Caco-2 (cell line): Measurements from ENCODE around the gene PARVG. TPM values are rescaled to one million over a fixed set of nuclear protein-coding genes. Genes with fewer than 3 reads are reported as not detected.

Source experiments
- BruUV-seq: library from RNA; stranded (reverse); fragments of 400-500 nt; replicated peaks from 2 replicates; lab custom pipeline; 2021; lab: Mats Ljungman, UMichigan
- CTCF ChIA-PET: fragments of 300-600 bp; sonication (Branson Sonifier 250); formaldehyde crosslinking; loops from one replicate; lab custom pipeline; 2022; ENCODE audit warnings: antibody characterized with exemption; lab: Charles Lee
- POLR2A ChIA-PET: fragments of 300-600 bp; sonication (Branson Sonifier 250); formaldehyde crosslinking; loops from one replicate; lab custom pipeline; 2022; ENCODE audit warnings: antibody characterized with exemption; lab: Charles Lee
- DNase-seq, 2 experiments: peaks; one replicate each; pipeline versions ENCODE4 v3.0.0 to v3.0.0-alpha.2; 2020 to 2022
- H3K27me3 ChIP-seq: replicated peaks from 2 replicates; pipeline ENCODE4 v1.6.0; 2011; ENCODE audit warnings: low read length; ENCODE audit not compliant: control insufficient read depth, insufficient read depth
- H3K36me3 ChIP-seq: 2 replicates; pipeline ENCODE4 v1.5.1; 2011; ENCODE audit warnings: low read length; ENCODE audit not compliant: control insufficient read depth, insufficient read depth
- H3K4me1 ChIP-seq: fragments of 250-450 bp; sonication (Bioruptor Pico); 2 replicates; pipeline ENCODE4 v1.5.1; 2020; ENCODE audit warnings: mild to moderate bottlenecking
- H3K4me3 ChIP-seq: 2 replicates; pipeline ENCODE4 v1.5.1; 2011; ENCODE audit warnings: low read depth, mild to moderate bottlenecking, control low read depth, low read length
- H3K9me3 ChIP-seq: fragments of 250-450 bp; sonication (Bioruptor Pico); 2 replicates; pipeline ENCODE4 v1.5.1; 2020; ENCODE audit warnings: mild to moderate bottlenecking, moderate library complexity
- H3K27ac Mint-ChIP-seq: one replicate; pipeline ENCODE4 v1.8.0; 2022; ENCODE audit warnings: mixed read lengths; ENCODE audit not compliant: unreplicated experiment
- H3K27me3 Mint-ChIP-seq: one replicate; pipeline ENCODE4 v1.8.0; 2022; ENCODE audit warnings: mixed read lengths; ENCODE audit not compliant: insufficient read depth, unreplicated experiment
- H3K36me3 Mint-ChIP-seq: one replicate; pipeline ENCODE4 v1.8.0; 2022; ENCODE audit warnings: mild to moderate bottlenecking, mixed read lengths; ENCODE audit not compliant: insufficient read depth, unreplicated experiment
- H3K4me1 Mint-ChIP-seq: one replicate; pipeline ENCODE4 v1.8.0; 2022; ENCODE audit warnings: low read depth, mixed read lengths; ENCODE audit not compliant: unreplicated experiment
- H3K4me3 Mint-ChIP-seq: one replicate; pipeline ENCODE4 v1.8.0; 2022; ENCODE audit warnings: mild to moderate bottlenecking, moderate library complexity, mixed read lengths; ENCODE audit not compliant: unreplicated experiment
- H3K9me3 Mint-ChIP-seq: one replicate; pipeline ENCODE4 v1.8.0; 2022; ENCODE audit warnings: mixed read lengths; ENCODE audit not compliant: unreplicated experiment
- intact Hi-C: fragments of 100-400 bp; cut with micrococcal nuclease; formaldehyde crosslinking; loops from one replicate; pipeline ENCODE4 v1.10.0; 2022; ENCODE audit not compliant: unreplicated experiment
- total RNA-seq: library from RNA; stranded (reverse); gene quantifications from 2 replicates; pipeline ENCODE4 v1.2.3, GENCODE V29; 2022
- TF ChIP-seq, protein P1 (sequence below), 2 experiments: fragments of 200-600 bp in 1 of 2; IDR thresholded peaks; 1 replicate in 1 of 2; 2 replicates in 1 of 2; pipeline versions ENCODE4 v1.5.1 to v1.8.0; 2011 to 2022; ENCODE audit warnings: antibody characterized with exemption in 1 of 2, control low read depth in 1 of 2, inconsistent platforms in 1 of 2, low read depth in 1 of 2, low read length in 1 of 2, mild to moderate bottlenecking in 1 of 2, moderate library complexity in 1 of 2; ENCODE audit not compliant: insufficient read depth in 1 of 2, severe bottlenecking in 1 of 2, unreplicated experiment in 1 of 2

The PARVG gene
- total RNA-seq, 1 experiment from 2014 or later = not detected

DNA sequence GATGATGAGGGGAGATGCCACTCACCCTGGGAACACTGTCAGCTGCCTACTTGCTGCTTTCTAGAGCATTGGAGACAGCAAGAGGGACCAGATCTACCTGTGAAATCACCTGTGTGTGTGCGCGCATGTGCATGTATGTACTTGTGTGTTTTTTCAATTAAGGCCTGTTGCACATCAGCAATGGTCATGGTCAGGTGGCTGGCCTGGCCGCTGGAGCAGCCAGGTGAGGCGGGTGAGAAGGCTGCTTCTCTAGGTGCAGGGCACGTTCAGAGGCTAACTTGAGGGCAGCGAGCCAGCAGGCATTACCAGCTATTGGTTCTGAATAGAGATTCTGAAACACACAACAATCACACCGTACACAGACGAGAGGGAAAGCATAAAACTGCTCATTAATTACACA, 65.1 kb downstream of the PARVG start:
- no TSS peak for BruUV-seq
- Mint-ChIP-seq H3K27me3 (peaks cover 24% of the 10 kb centered on the region), H3K36me3 (no peaks in the 10 kb centered on the region), H3K27ac (no peak overlapping the region), H3K4me3 (no peak overlapping the region), H3K9me3 (peaks cover 14% of the 10 kb centered on the region), H3K4me1 (no peaks in the 10 kb centered on the region)
- no peaks in the 10 kb centered on the region for H3K4me1 ChIP-seq
- H3K36me3 ChIP-seq = no peaks in the 10 kb centered on the region
- no peak overlapping the region for H3K4me3 ChIP-seq
- CTCF ChIA-PET = no interaction called here
- intact Hi-C loops = no loop called here
- no peak for DNase-seq
- TF ChIP-seq, protein P1, sequence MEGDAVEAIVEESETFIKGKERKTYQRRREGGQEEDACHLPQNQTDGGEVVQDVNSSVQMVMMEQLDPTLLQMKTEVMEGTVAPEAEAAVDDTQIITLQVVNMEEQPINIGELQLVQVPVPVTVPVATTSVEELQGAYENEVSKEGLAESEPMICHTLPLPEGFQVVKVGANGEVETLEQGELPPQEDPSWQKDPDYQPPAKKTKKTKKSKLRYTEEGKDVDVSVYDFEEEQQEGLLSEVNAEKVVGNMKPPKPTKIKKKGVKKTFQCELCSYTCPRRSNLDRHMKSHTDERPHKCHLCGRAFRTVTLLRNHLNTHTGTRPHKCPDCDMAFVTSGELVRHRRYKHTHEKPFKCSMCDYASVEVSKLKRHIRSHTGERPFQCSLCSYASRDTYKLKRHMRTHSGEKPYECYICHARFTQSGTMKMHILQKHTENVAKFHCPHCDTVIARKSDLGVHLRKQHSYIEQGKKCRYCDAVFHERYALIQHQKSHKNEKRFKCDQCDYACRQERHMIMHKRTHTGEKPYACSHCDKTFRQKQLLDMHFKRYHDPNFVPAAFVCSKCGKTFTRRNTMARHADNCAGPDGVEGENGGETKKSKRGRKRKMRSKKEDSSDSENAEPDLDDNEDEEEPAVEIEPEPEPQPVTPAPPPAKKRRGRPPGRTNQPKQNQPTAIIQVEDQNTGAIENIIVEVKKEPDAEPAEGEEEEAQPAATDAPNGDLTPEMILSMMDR (IDR thresholded peaks at IDR 0.05; ENCODE audit: insufficient read depth in 1 of 2, low read depth in 1 of 2, low read length in 1 of 2, severe bottlenecking in 1 of 2, unreplicated experiment in 1 of 2) = no peak
- H3K9me3 ChIP-seq = no peaks in the 10 kb centered on the region
- POLR2A ChIA-PET = no interaction called here
- no peaks in the 10 kb centered on the region for H3K27me3 ChIP-seq

DNA sequence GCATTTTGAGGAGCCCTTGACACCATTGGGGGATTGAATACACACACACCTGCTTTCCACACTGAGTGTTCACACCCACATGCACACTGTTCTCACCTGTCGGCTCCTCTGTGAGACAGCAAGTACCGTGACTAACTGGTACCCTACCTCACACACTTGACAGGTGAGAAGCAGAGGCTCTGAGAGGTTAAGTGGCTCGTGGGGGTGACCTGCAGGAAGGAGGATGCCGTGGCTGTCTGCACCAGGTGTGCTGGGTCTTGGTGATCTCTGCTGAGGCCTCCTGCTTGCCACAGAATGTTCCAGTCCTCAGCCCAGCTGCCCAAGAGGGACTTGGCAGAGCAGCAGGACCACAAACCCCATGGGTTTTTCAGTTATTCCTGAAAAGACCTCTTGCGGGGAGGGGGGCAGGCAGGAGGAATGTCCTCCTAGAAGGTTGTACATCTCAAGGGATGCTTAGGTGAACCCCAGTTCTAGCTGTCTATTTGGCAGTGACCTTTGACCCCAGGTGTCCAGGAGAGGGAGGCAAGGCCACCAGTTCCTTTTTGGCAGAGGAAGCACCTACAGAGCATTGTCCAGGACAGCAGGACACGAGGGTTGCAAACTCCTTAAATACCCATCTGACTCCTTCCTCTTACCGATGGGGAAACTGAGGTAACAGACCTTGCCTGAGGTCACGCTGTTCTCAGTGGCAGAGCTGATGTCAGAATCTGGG, 66.0 kb downstream of the PARVG start:
- ChIA-PET CTCF (no interaction called here), POLR2A (no interaction called here)
- no peak overlapping the region for H3K4me3 ChIP-seq
- intact Hi-C loops = no loop called here
- H3K36me3 ChIP-seq = no peaks in the 10 kb centered on the region
- H3K36me3 Mint-ChIP-seq = no peaks in the 10 kb centered on the region
- H3K27ac Mint-ChIP-seq = no peak overlapping the region
- H3K4me1 ChIP-seq = no peaks in the 10 kb centered on the region
- H3K9me3 ChIP-seq = no peaks in the 10 kb centered on the region
- TF ChIP-seq, protein P1 (IDR thresholded peaks at IDR 0.05; ENCODE audit: insufficient read depth in 1 of 2, low read depth in 1 of 2, low read length in 1 of 2, severe bottlenecking in 1 of 2, unreplicated experiment in 1 of 2) = no peak
- H3K27me3 Mint-ChIP-seq = peaks cover 24% of the 10 kb centered on the region
- BruUV-seq = no TSS peak
- no peaks in the 10 kb centered on the region for H3K27me3 ChIP-seq
- H3K9me3 Mint-ChIP-seq = peaks cover 14% of the 10 kb centered on the region
- no peaks in the 10 kb centered on the region for H3K4me1 Mint-ChIP-seq
- no peak overlapping the region for H3K4me3 Mint-ChIP-seq
- DNase-seq = no peak

DNA sequence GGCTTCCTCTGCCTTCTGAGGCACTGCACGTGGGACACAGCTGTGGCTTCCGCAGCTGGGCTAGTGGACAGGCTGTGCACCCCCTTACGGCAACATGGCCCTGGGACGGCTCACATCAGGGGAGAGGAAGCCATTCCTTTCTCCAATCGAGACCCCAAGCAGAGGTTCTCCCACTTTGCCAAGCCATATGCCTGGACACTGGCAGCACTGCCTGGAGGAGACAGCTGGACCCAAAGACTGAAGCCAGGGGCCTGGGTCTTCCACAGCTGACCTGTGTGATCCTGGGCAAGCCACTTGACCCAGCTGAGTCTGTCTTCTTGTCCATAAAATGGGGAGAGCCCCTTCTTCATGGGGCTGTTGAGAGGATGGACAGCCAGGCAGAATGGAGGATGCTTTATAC, 66.6 kb downstream of the PARVG start:
- ChIA-PET CTCF (no interaction called here), POLR2A (no interaction called here)
- H3K4me1 ChIP-seq = no peaks in the 10 kb centered on the region
- intact Hi-C loops = no loop called here
- H3K36me3 Mint-ChIP-seq = no peaks in the 10 kb centered on the region
- H3K36me3 ChIP-seq = no peaks in the 10 kb centered on the region
- no peaks in the 10 kb centered on the region for H3K9me3 ChIP-seq
- no peak overlapping the region for H3K4me3 ChIP-seq
- H3K4me1 Mint-ChIP-seq = no peaks in the 10 kb centered on the region
- no peak overlapping the region for H3K27ac Mint-ChIP-seq
- TF ChIP-seq, protein P1 (IDR thresholded peaks at IDR 0.05; ENCODE audit: insufficient read depth in 1 of 2, low read depth in 1 of 2, low read length in 1 of 2, severe bottlenecking in 1 of 2, unreplicated experiment in 1 of 2) = no peak
- peaks cover 14% of the 10 kb centered on the region for H3K9me3 Mint-ChIP-seq
- H3K4me3 Mint-ChIP-seq = no peak overlapping the region
- peaks cover 23% of the 10 kb centered on the region for H3K27me3 Mint-ChIP-seq
- no peak for DNase-seq
- no peaks in the 10 kb centered on the region for H3K27me3 ChIP-seq
- no TSS peak for BruUV-seq
